ENCODE results near the gene MORN1.
"Not testable (repeated sequence)": the region's sequence is repeated elsewhere in the genome, so short reads cannot be mapped to it uniquely, and the experiment has no call there.

MORN1 gene

DNA sequence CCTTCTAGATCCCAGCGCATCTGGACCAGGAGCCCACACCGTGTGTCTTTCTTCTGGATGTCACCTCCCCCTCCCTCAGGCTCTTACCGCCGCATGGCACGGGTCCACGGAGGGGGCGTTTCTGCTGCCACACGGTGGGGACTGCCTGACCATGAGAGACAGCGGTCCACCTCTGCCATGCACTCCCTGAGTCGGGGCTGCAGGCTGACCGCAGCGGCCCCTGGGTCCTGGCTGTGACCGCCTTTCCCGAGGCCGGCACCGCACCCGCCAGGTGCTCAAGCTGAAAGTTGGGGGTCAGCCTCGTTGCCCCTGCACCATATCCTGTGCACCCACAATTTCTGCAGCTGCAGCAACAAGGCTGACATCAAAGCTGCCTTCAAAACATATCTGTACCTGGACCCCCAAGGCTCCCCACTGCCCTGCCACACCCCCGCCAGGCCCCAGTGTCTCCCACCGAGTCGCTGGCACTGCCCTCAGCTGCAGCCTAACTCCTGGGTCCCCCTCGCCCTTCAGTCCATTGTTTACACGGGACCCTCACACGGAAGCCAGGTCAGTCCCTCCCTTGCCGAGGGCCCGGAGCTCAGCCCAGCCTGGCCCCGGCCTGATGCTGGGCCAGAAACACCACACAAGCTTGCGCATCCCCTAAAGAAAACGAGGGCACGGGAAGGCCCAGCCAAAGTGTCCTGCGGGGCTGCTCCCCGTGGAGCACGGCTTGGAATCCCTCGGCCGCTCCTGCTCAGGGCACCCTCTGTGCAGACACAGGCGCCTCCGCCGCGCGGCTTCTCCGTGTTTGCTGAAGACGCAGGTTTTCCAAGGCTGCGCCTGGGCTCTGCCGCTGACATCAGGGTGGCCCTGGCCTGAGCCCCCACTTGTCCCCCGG, 51.9 kb downstream of the MORN1 start:
- H3K36me3 ChIP-seq (ENCODE audit: control insufficient read depth, insufficient read depth, low read length): no peaks in the 10 kb centered on the region
- H3K4me1 ChIP-seq (ENCODE audit: control insufficient read depth, insufficient read depth, low read length): peaks cover 4% of the 10 kb centered on the region
- H3K4me3 ChIP-seq (ENCODE audit: low read length): no peak overlapping the region
- H3K27me3 ChIP-seq (ENCODE audit: control insufficient read depth, insufficient read depth, low read length): no peaks in the 10 kb centered on the region
- no peak overlapping the region for H3K9ac ChIP-seq (ENCODE audit: low read length)
- no peaks in the 10 kb centered on the region for H3K9me3 ChIP-seq (ENCODE audit: control insufficient read depth, low read length)

DNA sequence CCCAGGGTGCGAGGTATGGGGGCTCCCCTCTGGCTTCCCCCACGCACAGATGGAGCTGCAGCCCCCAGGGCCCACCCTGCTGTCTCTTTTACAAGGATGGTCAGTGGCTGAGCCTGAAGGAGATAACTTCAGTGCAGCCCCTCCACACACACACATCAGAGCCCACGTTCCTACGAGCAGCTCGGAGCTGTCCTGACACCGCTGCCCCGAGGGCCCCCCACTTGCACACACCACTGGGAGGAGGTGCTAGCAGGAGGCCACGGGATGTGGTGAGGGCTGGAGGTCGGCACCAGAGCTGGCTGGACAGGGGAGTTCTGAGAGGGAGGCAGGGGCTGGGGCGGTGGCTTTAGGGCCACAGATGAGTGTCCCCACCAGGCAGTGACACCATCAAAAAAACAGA, 53.9 kb downstream of the MORN1 start:
- Histone ChIP-seq H3K9ac (ENCODE audit: low read length) (no peak overlapping the region), H3K4me3 (ENCODE audit: low read length) (no peak overlapping the region), H3K36me3 (ENCODE audit: control insufficient read depth, insufficient read depth, low read length) (no peaks in the 10 kb centered on the region), H3K27me3 (ENCODE audit: control insufficient read depth, insufficient read depth, low read length) (no peaks in the 10 kb centered on the region), H3K4me1 (ENCODE audit: control insufficient read depth, insufficient read depth, low read length) (peaks cover 6% of the 10 kb centered on the region), H3K9me3 (ENCODE audit: control insufficient read depth, low read length) (no peaks in the 10 kb centered on the region)

DNA sequence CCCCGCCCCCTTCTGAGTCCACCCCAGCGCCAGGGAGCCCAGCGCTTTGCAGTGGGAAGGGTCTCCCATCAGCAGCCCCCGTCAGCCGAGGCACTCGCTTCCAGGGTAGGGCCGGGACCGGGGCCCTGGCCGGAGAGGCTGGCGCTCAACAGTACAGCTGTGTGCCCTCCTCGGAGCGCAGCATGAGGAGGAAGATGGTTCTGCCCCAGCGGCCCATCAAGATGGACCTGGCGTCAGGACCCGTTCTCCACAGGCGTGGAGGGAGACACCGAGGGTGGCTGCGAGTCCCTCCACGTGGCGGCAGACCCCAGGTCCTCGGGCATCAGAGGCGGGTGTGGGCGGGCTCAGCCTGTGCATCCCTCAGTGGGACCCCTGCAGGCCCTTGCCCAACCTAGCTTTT, 54.3 kb downstream of the MORN1 start:
- Histone ChIP-seq H3K36me3 (ENCODE audit: control insufficient read depth, insufficient read depth, low read length) (no peaks in the 10 kb centered on the region), H3K9me3 (ENCODE audit: control insufficient read depth, low read length) (no peaks in the 10 kb centered on the region), H3K4me1 (ENCODE audit: control insufficient read depth, insufficient read depth, low read length) (peaks cover 6% of the 10 kb centered on the region), H3K4me3 (ENCODE audit: low read length) (no peak overlapping the region), H3K9ac (ENCODE audit: low read length) (no peak overlapping the region), H3K27me3 (ENCODE audit: control insufficient read depth, insufficient read depth, low read length) (no peaks in the 10 kb centered on the region)

GRCh38 chr1:2336499-2336898, 54.9 kb downstream of the MORN1 start:
- H3K4me1 ChIP-seq (ENCODE audit: control insufficient read depth, insufficient read depth, low read length): peaks cover 6% of the 10 kb centered on the region
- no peak overlapping the region for H3K9ac ChIP-seq (ENCODE audit: low read length)
- no peaks in the 10 kb centered on the region for H3K27me3 ChIP-seq (ENCODE audit: control insufficient read depth, insufficient read depth, low read length)
- no peaks in the 10 kb centered on the region for H3K36me3 ChIP-seq (ENCODE audit: control insufficient read depth, insufficient read depth, low read length)
- no peak overlapping the region for H3K4me3 ChIP-seq (ENCODE audit: low read length)
- no peaks in the 10 kb centered on the region for H3K9me3 ChIP-seq (ENCODE audit: control insufficient read depth, low read length)

DNA sequence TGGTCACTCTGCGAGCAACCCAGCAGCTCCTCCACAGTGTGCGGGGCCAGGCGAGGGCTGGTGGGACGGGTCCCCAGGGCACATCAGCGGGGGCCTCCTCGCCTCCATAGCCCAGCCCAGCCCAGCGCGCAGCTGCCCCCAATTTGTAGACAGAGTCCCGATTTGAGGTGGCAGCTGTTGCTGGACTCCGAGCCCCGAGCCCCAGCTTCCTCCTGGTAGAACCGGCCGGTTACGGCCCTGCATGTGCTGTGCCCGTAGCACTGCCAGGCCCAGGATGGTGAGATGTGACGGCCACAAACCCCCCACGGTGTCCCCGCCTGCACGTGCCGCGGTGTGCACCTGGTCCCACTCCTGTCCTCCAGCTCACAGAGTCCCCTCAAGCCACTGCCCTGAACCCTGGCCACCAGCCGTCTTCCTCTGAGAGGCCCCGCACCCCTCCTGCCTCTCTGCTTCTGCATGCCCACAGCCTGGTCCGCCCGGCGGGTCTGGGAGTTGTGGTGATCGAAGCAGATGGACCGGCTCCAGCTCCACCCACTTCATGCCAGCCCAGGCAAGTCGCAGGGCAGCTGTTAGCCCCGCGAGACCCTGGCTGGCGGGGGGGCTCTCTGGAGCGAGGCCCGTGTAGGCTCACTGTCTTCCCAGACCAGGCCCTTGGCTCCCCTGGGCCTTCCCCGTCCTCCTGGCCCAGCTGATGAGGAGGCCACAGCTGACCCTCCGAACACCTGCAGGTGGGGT, 55.5 kb downstream of the MORN1 start:
- no peaks in the 10 kb centered on the region for H3K9me3 ChIP-seq (ENCODE audit: control insufficient read depth, low read length)
- peaks cover 6% of the 10 kb centered on the region for H3K4me1 ChIP-seq (ENCODE audit: control insufficient read depth, insufficient read depth, low read length)
- H3K36me3 ChIP-seq (ENCODE audit: control insufficient read depth, insufficient read depth, low read length): no peaks in the 10 kb centered on the region
- H3K9ac ChIP-seq (ENCODE audit: low read length): no peak overlapping the region
- no peak overlapping the region for H3K4me3 ChIP-seq (ENCODE audit: low read length)
- no peaks in the 10 kb centered on the region for H3K27me3 ChIP-seq (ENCODE audit: control insufficient read depth, insufficient read depth, low read length)

DNA sequence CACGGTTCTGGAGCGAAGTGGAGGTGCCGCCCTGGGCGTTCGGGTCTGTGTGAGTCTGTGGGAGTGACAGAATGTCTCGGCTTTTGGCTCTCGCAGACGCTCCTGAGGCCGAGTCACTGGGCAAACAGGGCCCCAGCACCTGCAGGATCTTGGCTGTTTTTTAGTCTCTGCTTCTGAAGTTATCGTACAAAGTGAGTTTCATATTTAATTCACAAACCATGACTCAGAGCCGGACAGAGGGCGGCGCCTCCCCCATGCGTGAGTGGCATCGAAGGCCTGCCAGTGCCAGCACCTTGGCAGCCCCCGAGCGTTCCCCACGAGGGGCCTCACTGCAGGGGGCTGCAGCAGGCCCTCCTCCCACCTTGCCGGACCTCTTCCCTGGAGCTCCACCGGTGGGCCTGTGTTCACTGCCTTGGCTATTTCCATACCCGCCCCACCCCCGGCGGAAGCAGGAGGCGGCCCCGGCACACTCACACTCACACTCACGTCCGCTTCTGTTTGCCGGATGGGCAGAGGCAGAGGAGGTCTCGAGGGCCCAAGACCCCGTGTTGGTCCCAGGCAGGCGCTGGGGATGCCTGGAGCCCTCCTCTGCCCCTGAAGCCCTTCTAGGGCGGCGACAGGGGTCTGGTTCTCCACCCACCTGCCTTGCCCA, 56.3 kb downstream of the MORN1 start:
- no peaks in the 10 kb centered on the region for H3K27me3 ChIP-seq (ENCODE audit: control insufficient read depth, insufficient read depth, low read length)
- H3K36me3 ChIP-seq (ENCODE audit: control insufficient read depth, insufficient read depth, low read length): no peaks in the 10 kb centered on the region
- H3K9me3 ChIP-seq (ENCODE audit: control insufficient read depth, low read length): no peaks in the 10 kb centered on the region
- peaks cover 6% of the 10 kb centered on the region for H3K4me1 ChIP-seq (ENCODE audit: control insufficient read depth, insufficient read depth, low read length)
- H3K4me3 ChIP-seq (ENCODE audit: low read length): no peak overlapping the region
- no peak overlapping the region for H3K9ac ChIP-seq (ENCODE audit: low read length)

DNA sequence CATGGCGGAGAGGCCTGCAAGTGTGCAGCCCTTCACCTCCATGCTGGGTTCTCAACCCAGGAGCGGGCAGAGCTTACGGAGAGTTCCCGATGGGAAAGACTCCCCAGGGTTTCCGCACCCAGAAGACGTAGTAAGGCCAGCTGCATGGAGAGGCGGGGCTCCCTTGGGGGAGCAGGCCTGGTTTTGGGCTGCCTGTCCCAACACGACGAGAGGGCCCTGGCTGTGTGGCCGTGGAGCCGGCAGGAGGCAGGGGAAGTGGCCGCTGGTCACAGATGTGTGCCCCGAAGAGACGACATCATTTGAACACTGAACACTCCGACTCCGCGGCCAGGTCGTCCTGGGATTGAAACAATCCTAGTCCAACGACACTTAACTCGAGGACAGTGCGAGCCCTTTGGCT, 57.0 kb downstream of the MORN1 start:
- Histone ChIP-seq H3K4me3 (ENCODE audit: low read length) (no peak overlapping the region), H3K36me3 (ENCODE audit: control insufficient read depth, insufficient read depth, low read length) (no peaks in the 10 kb centered on the region), H3K9me3 (ENCODE audit: control insufficient read depth, low read length) (no peaks in the 10 kb centered on the region), H3K9ac (ENCODE audit: low read length) (no peak overlapping the region), H3K27me3 (ENCODE audit: control insufficient read depth, insufficient read depth, low read length) (no peaks in the 10 kb centered on the region), H3K4me1 (ENCODE audit: control insufficient read depth, insufficient read depth, low read length) (peaks cover 6% of the 10 kb centered on the region)

- H3K4me3 ChIP-seq (ENCODE audit: low read length); H3K9ac ChIP-seq (ENCODE audit: low read length); H3K36me3 ChIP-seq (ENCODE audit: control insufficient read depth, insufficient read depth, low read length); H3K27me3 ChIP-seq (ENCODE audit: control insufficient read depth, insufficient read depth, low read length); H3K4me1 ChIP-seq (ENCODE audit: control insufficient read depth, insufficient read depth, low read length); H3K9me3 ChIP-seq (ENCODE audit: control insufficient read depth, low read length): not testable (repeated sequence)
These were observed 59.8 kb downstream of the MORN1 start for GRCh38 chr1:2331580-2331979.

DNA sequence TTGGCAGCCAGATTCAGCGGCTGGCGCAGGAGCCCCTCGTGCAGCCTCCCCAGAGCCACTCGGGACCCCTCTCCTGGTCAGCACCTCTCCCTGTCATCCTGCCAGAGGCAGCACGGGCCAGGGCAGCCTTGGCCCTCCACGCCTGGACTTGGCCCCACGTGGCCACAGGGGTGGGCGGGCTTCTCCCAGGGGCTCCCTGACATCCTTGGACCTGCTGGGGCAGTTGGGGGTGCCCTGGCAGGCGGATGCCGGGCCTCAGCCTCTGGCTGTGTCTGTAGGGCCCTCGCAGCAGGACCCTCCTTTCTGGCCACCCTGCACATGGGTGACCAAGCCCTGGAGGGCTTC, 60.2 kb downstream of the MORN1 start:
- Histone ChIP-seq H3K4me3 (ENCODE audit: low read length) (no peak overlapping the region), H3K9me3 (ENCODE audit: control insufficient read depth, low read length) (no peaks in the 10 kb centered on the region), H3K36me3 (ENCODE audit: control insufficient read depth, insufficient read depth, low read length) (no peaks in the 10 kb centered on the region), H3K4me1 (ENCODE audit: control insufficient read depth, insufficient read depth, low read length) (peaks cover 6% of the 10 kb centered on the region), H3K27me3 (ENCODE audit: control insufficient read depth, insufficient read depth, low read length) (no peaks in the 10 kb centered on the region), H3K9ac (ENCODE audit: low read length) (no peak overlapping the region)

- Histone ChIP-seq H3K9ac (ENCODE audit: low read length) (no peak overlapping the region), H3K4me3 (ENCODE audit: low read length) (no peak overlapping the region), H3K27me3 (ENCODE audit: control insufficient read depth, insufficient read depth, low read length) (no peaks in the 10 kb centered on the region), H3K36me3 (ENCODE audit: control insufficient read depth, insufficient read depth, low read length) (no peaks in the 10 kb centered on the region), H3K4me1 (ENCODE audit: control insufficient read depth, insufficient read depth, low read length) (peaks cover 6% of the 10 kb centered on the region), H3K9me3 (ENCODE audit: control insufficient read depth, low read length) (no peaks in the 10 kb centered on the region)
These were observed 60.7 kb downstream of the MORN1 start for GRCh38 chr1:2330519-2331199.

GRCh38 chr1:2330035-2330434, 61.3 kb downstream of the MORN1 start:
- H3K36me3 ChIP-seq (ENCODE audit: control insufficient read depth, insufficient read depth, low read length): no peaks in the 10 kb centered on the region
- peaks cover 6% of the 10 kb centered on the region for H3K4me1 ChIP-seq (ENCODE audit: control insufficient read depth, insufficient read depth, low read length)
- H3K4me3 ChIP-seq (ENCODE audit: low read length): no peak overlapping the region
- no peaks in the 10 kb centered on the region for H3K27me3 ChIP-seq (ENCODE audit: control insufficient read depth, insufficient read depth, low read length)
- no peak overlapping the region for H3K9ac ChIP-seq (ENCODE audit: low read length)
- no peaks in the 10 kb centered on the region for H3K9me3 ChIP-seq (ENCODE audit: control insufficient read depth, low read length)
